Right lobe of liver (tissue), 6 donors: ENCODE measurements around the gene PDPR. TPM values are rescaled to one million over a fixed set of nuclear protein-coding genes. Genes with fewer than 3 reads are reported as not detected.
"Not testable (repeated sequence)": the region's sequence is repeated elsewhere in the genome, so short reads cannot be mapped to it uniquely, and the experiment has no call there.

Source experiments
- ATAC-seq, 4 donors: fragments of 200-7000 bp; cut with Tn5 transposase; one replicate each; pipeline ENCODE4 v1.9.1; 2020; ENCODE audit warnings: mild to moderate bottlenecking in 4 of 4, moderate library complexity in 4 of 4
- DNase-seq, 3 donors: peaks; one replicate each; pipeline ENCODE4 v3.0.0-alpha.2; 2020
- H3K27ac ChIP-seq, 3 donors: fragments of 200-600 bp; one replicate each; pipeline ENCODE4 v1.8.0; 2022
- H3K27me3 ChIP-seq, 2 donors: fragments of 200-600 bp; one replicate each; pipeline ENCODE4 v1.8.0; 2022
- H3K36me3 ChIP-seq, 4 donors: fragments of 200-600 bp; sonication (generic) in 1 of 4; one replicate each; pipeline versions ENCODE4 v1.5.1 to v1.8.0; 2017 to 2022; ENCODE audit warnings: control low read depth in 1 of 4
- H3K4me1 ChIP-seq, 4 donors: fragments of 200-600 bp; sonication (generic) in 1 of 4; one replicate each; pipeline versions ENCODE4 v1.5.1 to v1.8.0; 2017 to 2022; ENCODE audit warnings: control low read depth in 1 of 4
- H3K4me3 ChIP-seq, 3 donors: fragments of 200-600 bp; one replicate each; pipeline ENCODE4 v1.8.0; 2022
- H3K9me3 ChIP-seq, 4 donors: fragments of 200-600 bp; sonication (generic) in 1 of 4; one replicate each; pipeline versions ENCODE4 v1.5.1 to v1.8.0; 2017 to 2022; ENCODE audit warnings: control low read depth in 1 of 4
- POLR2A ChIP-seq: fragments of 450-650 bp; IDR thresholded peaks from one replicate; pipeline ENCODE4 v1.6.1; 2017; ENCODE audit warnings: antibody characterized with exemption, mild to moderate bottlenecking
- WGBS: methylation state at CpG from one replicate; pipeline ENCODE4 v1.1.6; 2018; ENCODE audit warnings: low coverage, low lambda C conversion rate; ENCODE audit not compliant: insufficient coverage; ENCODE audit errors: missing lambda C conversion rate; 5-methylcytosine and 5-hydroxymethylcytosine counted together
- intact Hi-C, 2 donors: fragments of 100-400 bp; cut with DNase I; formaldehyde crosslinking; loops; one replicate each; pipeline versions ENCODE4 v1.11.2 to v1.14.1; 2022
- total RNA-seq, 6 experiments: library from RNA; depleted of rRNA in 2 of 6; stranded (reverse); fragments of >200 nt in 2 of 6; fragmentation: NEBNext Ultra II Directional in 3 of 6; extraction: Animal tissue kit (Norgen Biotek cat#: 25700) in 3 of 6; gene quantifications; one replicate each; pipeline versions ENCODE4 v1.1.0 to v1.2.4, GENCODE V29; 2016 to 2023
- TF ChIP-seq, protein P1 (sequence below), 4 donors: fragments of 200-600 bp in 3 of 4; fragments of 450-650 bp in 1 of 4; IDR thresholded peaks; one replicate each; pipeline versions ENCODE4 v1.5.1 to v1.8.0; 2016 to 2022; ENCODE audit warnings: antibody characterized with exemption in 4 of 4, mild to moderate bottlenecking in 2 of 4
- donor health status: DM: no; HTN: yes; CAD: no.
- donor health status: DM: no; HTN: no; CAD: no.
- donor health status: DM: no; HTN: no; CAD: no.
- donor health status: DM: no; HTN: yes; CAD: no.
- donor health status: DM: no; HTN: yes; CAD: no.

The PDPR gene
- total RNA-seq, 6 experiments from 2014 or later: 6.5 to 10.1 (median 8.3) TPM

- Histone ChIP-seq H3K4me3 (no peak overlapping the region), H3K27me3 (no peaks in the 10 kb centered on the region), H3K4me1 (no peaks in the 10 kb centered on the region), H3K27ac (no peak overlapping the region), H3K36me3 (peaks cover 1 to 43% (median 15%) of the 10 kb centered on the region in 4 donors), H3K9me3 (no peaks in the 10 kb centered on the region)
- ATAC-seq (peak in 1 of 4 donors; percentile 13), DNase-seq (no peak)
- intact Hi-C loops: loop anchor here in 1 of 2 donors (10.0 kb wide), 1 partner anchor 93 kb away; the partner anchor contains the start of gene EXOSC6
- WGBS: 67% methylated on average over 7 of the region's 7 CpGs
- TF ChIP-seq POLR2A: no peak
- TF ChIP-seq, protein P1, sequence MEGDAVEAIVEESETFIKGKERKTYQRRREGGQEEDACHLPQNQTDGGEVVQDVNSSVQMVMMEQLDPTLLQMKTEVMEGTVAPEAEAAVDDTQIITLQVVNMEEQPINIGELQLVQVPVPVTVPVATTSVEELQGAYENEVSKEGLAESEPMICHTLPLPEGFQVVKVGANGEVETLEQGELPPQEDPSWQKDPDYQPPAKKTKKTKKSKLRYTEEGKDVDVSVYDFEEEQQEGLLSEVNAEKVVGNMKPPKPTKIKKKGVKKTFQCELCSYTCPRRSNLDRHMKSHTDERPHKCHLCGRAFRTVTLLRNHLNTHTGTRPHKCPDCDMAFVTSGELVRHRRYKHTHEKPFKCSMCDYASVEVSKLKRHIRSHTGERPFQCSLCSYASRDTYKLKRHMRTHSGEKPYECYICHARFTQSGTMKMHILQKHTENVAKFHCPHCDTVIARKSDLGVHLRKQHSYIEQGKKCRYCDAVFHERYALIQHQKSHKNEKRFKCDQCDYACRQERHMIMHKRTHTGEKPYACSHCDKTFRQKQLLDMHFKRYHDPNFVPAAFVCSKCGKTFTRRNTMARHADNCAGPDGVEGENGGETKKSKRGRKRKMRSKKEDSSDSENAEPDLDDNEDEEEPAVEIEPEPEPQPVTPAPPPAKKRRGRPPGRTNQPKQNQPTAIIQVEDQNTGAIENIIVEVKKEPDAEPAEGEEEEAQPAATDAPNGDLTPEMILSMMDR (IDR thresholded peaks at IDR 0.05): no peak
Measured at GRCh38 chr16:70162041-70162451, 47.9 kb downstream of the PDPR start.

DNA sequence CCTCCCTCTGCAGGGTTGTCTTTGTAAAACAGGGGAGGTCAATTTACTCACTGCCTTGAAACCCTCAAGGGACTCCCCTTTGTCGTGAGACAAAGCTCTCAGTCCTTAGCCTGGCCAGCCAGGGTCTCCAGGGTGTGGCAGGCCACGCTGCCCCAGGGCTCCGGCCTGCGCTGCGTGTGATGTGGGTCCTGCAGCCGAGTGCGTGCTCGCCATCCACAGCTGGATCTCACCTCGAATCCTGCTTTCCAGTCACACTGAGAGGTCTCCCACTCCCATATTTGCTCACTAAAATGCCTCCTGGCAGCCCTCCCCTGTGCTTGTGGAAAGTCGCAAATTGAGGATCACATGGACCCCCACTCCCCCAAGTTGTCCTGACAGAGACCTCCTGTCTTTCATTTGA lies 49.5 kb downstream of the PDPR start:
- intact Hi-C loops: loop anchor here in 1 of 2 donors (10.0 kb wide), 1 partner anchor 91 kb away; the partner anchor contains the start of gene EXOSC6
- ATAC-seq (no peak), DNase-seq (no peak)
- H3K27me3 ChIP-seq: no peaks in the 10 kb centered on the region
- no peak overlapping the region for H3K27ac ChIP-seq
- H3K9me3 ChIP-seq: no peaks in the 10 kb centered on the region
- peaks cover 0 to 27% (median 8%) of the 10 kb centered on the region in 4 donors for H3K36me3 ChIP-seq
- TF ChIP-seq POLR2A: no peak
- TF ChIP-seq, protein P1 (IDR thresholded peaks at IDR 0.05): no peak
- 79% methylated on average over 9 of the region's 10 CpGs for WGBS
- no peaks in the 10 kb centered on the region for H3K4me1 ChIP-seq
- no peak overlapping the region for H3K4me3 ChIP-seq

DNA sequence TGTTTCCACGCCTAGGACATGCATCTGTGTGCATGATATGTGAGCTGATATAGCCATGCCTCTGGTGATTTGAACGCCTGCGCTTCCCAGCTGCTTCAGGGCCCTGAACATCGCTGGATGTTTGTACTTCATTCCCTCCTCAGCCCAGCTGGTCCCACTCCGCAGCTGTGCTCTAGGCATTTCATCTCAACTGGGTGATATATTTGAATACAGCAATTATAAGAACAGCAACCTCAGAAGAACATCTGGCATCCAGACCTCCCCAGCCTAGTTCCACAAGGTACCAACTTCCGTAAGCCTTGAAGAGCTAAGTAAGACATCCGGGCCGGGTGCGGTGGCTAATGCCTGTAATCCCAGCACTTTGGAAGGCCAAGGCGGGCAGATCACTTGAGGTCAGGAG lies 52.6 kb downstream of the PDPR start:
- intact Hi-C loops: loop anchor here in 1 of 2 donors (10.0 kb wide), 1 partner anchor 88 kb away; the partner anchor contains the start of gene EXOSC6
- peaks cover 0 to 11% (median 1%) of the 10 kb centered on the region in 4 donors for H3K36me3 ChIP-seq
- H3K4me3 ChIP-seq, H3K4me1 ChIP-seq, ATAC-seq, H3K27me3 ChIP-seq, H3K9me3 ChIP-seq, DNase-seq, H3K27ac ChIP-seq: not testable (repeated sequence)
- no CpG with 5 or more reads among the region's 10 CpGs for WGBS

GRCh38 chr16:70173212-70173837 lies 59.2 kb downstream of the PDPR start, which contains the start of gene CLEC18C:
TSS of gene CLEC18C (plus strand) at chr16:70173787. CDS start at chr16:70174279, 492 bp downstream.
- not testable (repeated sequence) for DNase-seq, H3K4me3 ChIP-seq
- 55% methylated on average over 2 of the region's 21 CpGs for WGBS

DNA sequence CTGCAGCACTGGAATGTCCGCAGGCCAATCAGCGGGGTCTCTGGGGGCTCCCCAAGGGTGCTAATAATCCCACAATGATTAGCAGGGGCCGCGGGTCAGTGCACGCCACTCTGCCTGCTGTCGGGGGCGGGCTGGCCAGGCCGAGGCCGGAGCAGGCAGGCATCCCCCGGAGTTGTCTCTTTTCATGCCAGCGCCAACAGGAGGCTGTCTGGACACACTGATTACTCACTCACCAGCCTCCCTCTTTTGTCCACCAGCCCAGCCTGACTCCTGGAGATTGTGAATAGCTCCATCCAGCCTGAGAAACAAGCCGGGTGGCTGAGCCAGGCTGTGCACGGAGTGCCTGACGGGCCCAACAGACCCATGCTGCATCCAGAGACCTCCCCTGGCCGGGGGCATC lies 59.8 kb downstream of the PDPR start:
- intact Hi-C loops, H3K27me3 ChIP-seq, H3K4me1 ChIP-seq, H3K27ac ChIP-seq, DNase-seq, H3K4me3 ChIP-seq, H3K36me3 ChIP-seq, H3K9me3 ChIP-seq: not testable (repeated sequence)
- WGBS: no CpG with 5 or more reads among the region's 15 CpGs
- ATAC-seq: peak in 3 of 4 donors; percentile 10 to 31 (median 12)

More at GRCh38 chr16:70173212-70173837, 59.2 kb downstream of the PDPR start, which contains the start of gene CLEC18C:
- intact Hi-C loops, H3K9me3 ChIP-seq, H3K36me3 ChIP-seq, H3K4me1 ChIP-seq, H3K27me3 ChIP-seq, H3K27ac ChIP-seq: not testable (repeated sequence)
- ATAC-seq: peak; percentile 7 to 34 (median 18)

GRCh38 chr16:70174387-70174932 lies 60.3 kb downstream of the PDPR start:
- H3K4me3 ChIP-seq, H3K36me3 ChIP-seq, DNase-seq, H3K4me1 ChIP-seq, H3K9me3 ChIP-seq, H3K27ac ChIP-seq, intact Hi-C loops, H3K27me3 ChIP-seq: not testable (repeated sequence)
- peak in 3 of 4 donors; percentile 26 to 47 (median 37) for ATAC-seq
- 87% methylated on average over 4 of the region's 21 CpGs for WGBS

DNA sequence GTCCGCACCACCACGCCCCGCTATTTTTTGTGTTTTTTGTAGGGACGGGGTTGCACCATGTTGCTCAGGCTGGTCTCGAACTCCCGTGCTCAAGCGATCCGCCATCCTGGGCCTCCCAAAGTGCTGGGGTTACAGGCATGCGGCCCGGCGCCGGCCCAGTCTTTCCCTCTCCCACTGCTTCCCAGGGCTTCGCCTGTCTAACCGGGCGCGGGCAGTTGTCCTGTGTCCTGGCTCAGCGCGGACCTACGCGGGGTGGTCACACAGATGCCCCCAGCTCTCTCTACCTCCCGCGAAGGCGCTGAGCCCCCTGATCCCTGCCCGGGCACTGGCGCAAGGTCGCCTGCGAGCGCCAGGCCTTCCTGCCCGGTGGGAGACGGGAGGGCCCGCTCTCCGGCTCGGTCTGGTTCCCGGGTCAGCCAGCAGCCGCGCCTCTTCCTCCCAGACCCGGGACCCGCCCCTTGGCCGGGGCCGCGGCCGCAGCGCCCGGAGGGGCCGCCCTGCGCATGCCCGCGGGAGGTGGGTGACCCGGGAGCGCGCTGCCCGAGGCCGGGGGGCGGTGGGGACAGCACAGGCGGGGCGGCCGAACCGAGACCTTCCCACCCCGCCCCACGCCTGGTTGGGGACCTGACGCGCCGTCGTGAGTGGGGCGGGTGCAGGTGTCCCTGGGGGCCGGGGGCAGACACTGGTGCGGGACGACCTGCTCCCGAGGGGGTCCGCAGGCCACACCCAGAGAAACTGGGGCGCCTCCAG lies 73.9 kb downstream of the PDPR start:
- H3K4me1 ChIP-seq, H3K9me3 ChIP-seq, H3K36me3 ChIP-seq, intact Hi-C loops, DNase-seq, H3K27ac ChIP-seq, H3K27me3 ChIP-seq: not testable (repeated sequence)
- peak overlapping the region in 2 of 3 donors; percentile 46 to 49 for H3K4me3 ChIP-seq
- ATAC-seq: peak; percentile 88 to 95 (median 94)
- 92% methylated on average over 2 of the region's 71 CpGs for WGBS

DNA sequence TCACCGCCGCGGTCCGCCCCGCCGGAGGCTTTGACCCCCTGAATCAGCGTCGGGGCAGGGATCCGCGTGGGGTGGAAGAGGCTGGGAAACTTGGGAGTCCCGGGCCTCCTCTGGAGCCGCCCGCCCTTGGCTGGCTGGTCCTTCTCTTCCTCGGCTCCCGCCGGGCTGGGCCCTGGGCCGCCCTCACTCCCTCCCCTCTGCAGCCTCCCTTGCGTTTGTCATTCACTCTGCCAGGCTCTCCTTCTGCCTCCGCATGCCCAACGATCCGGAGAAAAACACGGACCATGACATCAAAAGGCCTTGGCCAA lies 74.4 kb downstream of the PDPR start:
- intact Hi-C loops, H3K9me3 ChIP-seq, H3K36me3 ChIP-seq, H3K4me1 ChIP-seq, DNase-seq, H3K27me3 ChIP-seq, H3K27ac ChIP-seq: not testable (repeated sequence)
- peak; percentile 66 to 73 (median 70) for ATAC-seq
- WGBS: no CpG with 5 or more reads among the region's 22 CpGs
- H3K4me3 ChIP-seq: peak overlapping the region in 2 of 3 donors; percentile 46 to 49

DNA sequence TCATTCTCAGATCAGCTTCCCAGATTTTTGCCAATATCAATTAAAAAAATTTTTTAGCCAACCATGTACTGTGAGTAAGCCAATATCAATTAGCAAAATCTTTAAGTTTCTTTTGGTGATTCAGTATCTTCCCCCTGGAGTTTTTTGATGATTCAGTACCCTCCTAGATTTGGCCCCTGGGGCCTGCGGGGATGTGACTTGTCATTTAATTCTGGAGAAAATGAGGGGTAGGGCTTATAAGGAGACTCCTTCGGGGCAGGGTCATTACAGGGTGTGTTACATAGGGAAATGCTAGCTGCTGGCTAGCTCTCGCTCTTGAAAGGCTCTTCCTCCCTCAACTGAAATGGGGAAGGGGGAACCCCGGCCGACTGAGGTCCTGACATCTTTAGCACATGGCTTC lies 76.4 kb downstream of the PDPR start:
- H3K9me3 ChIP-seq, H3K4me1 ChIP-seq, H3K27ac ChIP-seq, H3K27me3 ChIP-seq, H3K4me3 ChIP-seq, intact Hi-C loops, DNase-seq, ATAC-seq, H3K36me3 ChIP-seq: not testable (repeated sequence)
- WGBS: no CpG with 5 or more reads among the region's 5 CpGs
